Measurements from ENCODE around the gene PROK1.

- TF ChIP-seq, protein P1, sequence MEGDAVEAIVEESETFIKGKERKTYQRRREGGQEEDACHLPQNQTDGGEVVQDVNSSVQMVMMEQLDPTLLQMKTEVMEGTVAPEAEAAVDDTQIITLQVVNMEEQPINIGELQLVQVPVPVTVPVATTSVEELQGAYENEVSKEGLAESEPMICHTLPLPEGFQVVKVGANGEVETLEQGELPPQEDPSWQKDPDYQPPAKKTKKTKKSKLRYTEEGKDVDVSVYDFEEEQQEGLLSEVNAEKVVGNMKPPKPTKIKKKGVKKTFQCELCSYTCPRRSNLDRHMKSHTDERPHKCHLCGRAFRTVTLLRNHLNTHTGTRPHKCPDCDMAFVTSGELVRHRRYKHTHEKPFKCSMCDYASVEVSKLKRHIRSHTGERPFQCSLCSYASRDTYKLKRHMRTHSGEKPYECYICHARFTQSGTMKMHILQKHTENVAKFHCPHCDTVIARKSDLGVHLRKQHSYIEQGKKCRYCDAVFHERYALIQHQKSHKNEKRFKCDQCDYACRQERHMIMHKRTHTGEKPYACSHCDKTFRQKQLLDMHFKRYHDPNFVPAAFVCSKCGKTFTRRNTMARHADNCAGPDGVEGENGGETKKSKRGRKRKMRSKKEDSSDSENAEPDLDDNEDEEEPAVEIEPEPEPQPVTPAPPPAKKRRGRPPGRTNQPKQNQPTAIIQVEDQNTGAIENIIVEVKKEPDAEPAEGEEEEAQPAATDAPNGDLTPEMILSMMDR (IDR thresholded peaks at IDR 0.05): no peak
- no peak for TF ChIP-seq POLR2A (IDR thresholded peaks at IDR 0.05)
These were observed 41.6 kb upstream of the PROK1 start for GRCh38 chr1:110409316-110409715.
